Activated B cell treated with CpG ODN at 0.5 μM for 24 hours (primary cell): Measurements from ENCODE around the gene CHCHD6. TPM values are rescaled to one million over a fixed set of nuclear protein-coding genes. Genes with fewer than 3 reads are reported as not detected.

Experiments
- ATAC-seq: fragments of 200-7000 bp; cut with Tn5 transposase; one replicate; pipeline ENCODE4 v1.10.0; 2021; ENCODE audit warnings: low read depth, mild to moderate bottlenecking, moderate library complexity
- CTCF ChIA-PET: fragments of 350-600 bp; sonication (Branson Sonifier 250); formaldehyde crosslinking; loops from one replicate; lab custom pipeline; 2021; ENCODE audit warnings: antibody characterized with exemption; lab: Charles Lee
- POLR2A ChIA-PET: fragments of 350-600 bp; sonication (Branson Sonifier 250); formaldehyde crosslinking; loops from one replicate; lab custom pipeline; 2021; ENCODE audit warnings: antibody characterized with exemption; lab: Charles Lee
- DNase-seq: peaks from one replicate; pipeline ENCODE4 v3.0.0; 2022
- H3K27ac Mint-ChIP-seq: one replicate; pipeline ENCODE4 v1.8.0; 2020; ENCODE audit warnings: mixed read lengths
- H3K27me3 Mint-ChIP-seq: one replicate; pipeline ENCODE4 v1.8.0; 2021; ENCODE audit warnings: mixed read lengths
- H3K36me3 Mint-ChIP-seq: one replicate; pipeline ENCODE4 v1.8.0; 2021; ENCODE audit warnings: low read depth, mixed read lengths
- H3K4me1 Mint-ChIP-seq: one replicate; pipeline ENCODE4 v1.8.0; 2021; ENCODE audit warnings: mixed read lengths
- H3K4me3 Mint-ChIP-seq: one replicate; pipeline ENCODE4 v1.8.0; 2020; ENCODE audit warnings: mild to moderate bottlenecking, mixed read lengths
- H3K9me3 Mint-ChIP-seq: one replicate; pipeline ENCODE4 v1.8.0; 2020; ENCODE audit warnings: mixed read lengths
- CTCF ChIP-seq: fragments of 200-600 bp; IDR thresholded peaks from one replicate; pipeline ENCODE4 v1.8.0; 2022; ENCODE audit warnings: antibody characterized with exemption, mild to moderate bottlenecking
- intact Hi-C: fragments of 100-400 bp; cut with micrococcal nuclease; formaldehyde crosslinking; loops from one replicate; pipeline ENCODE4 v1.15.1; 2024
- total RNA-seq: library from RNA; stranded (reverse); gene quantifications from 2 replicates; pipeline ENCODE4 v1.2.3, GENCODE V29; 2022

Gene CHCHD6
- total RNA-seq, 1 donor from 2014 or later, result 10.0 TPM

- POLR2A ChIA-PET, result interaction anchor here (1.0 kb wide), 1 partner anchor 230 kb away, joined by 3 read pairs; no protein-coding TSS in a partner anchor
- TF ChIP-seq CTCF, result no peak
- H3K4me3 Mint-ChIP-seq, result no peak overlapping the region
- H3K27me3 Mint-ChIP-seq, result no peaks in the 10 kb centered on the region
- ATAC-seq, result no peak
- no peak overlapping the region for H3K27ac Mint-ChIP-seq
- H3K9me3 Mint-ChIP-seq, result no peaks in the 10 kb centered on the region
- intact Hi-C loops, result loop anchor here (1.0 to 10.0 kb wide), 8 partner anchors 73 to 793 kb away; partner anchors contain the start of gene CHST13
- CTCF ChIA-PET, result interaction anchor here (0.7 to 3.7 kb wide), 16 partner anchors 70 to 796 kb away, joined by 3 to 28 read pairs (median 6); partner anchors contain the start of gene PLXNA1
- no peak for DNase-seq
- no peaks in the 10 kb centered on the region for H3K36me3 Mint-ChIP-seq
- H3K4me1 Mint-ChIP-seq, result no peaks in the 10 kb centered on the region
These were observed 47.7 kb downstream of the CHCHD6 start for GRCh38 chr3:126751611-126752302.

GRCh38 chr3:126752303-126753190 lies 48.5 kb downstream of the CHCHD6 start:
- H3K27me3 Mint-ChIP-seq, result no peaks in the 10 kb centered on the region
- peaks cover 4% of the 10 kb centered on the region for H3K4me1 Mint-ChIP-seq
- no peak overlapping the region for H3K27ac Mint-ChIP-seq
- POLR2A ChIA-PET, result interaction anchor here (1.0 kb wide), 1 partner anchor 229 kb away, joined by 3 read pairs; no protein-coding TSS in a partner anchor
- DNase-seq (peak; percentile 69), ATAC-seq (peak; percentile 95)
- peak; percentile 37 for TF ChIP-seq CTCF
- H3K9me3 Mint-ChIP-seq, result no peaks in the 10 kb centered on the region
- no peaks in the 10 kb centered on the region for H3K36me3 Mint-ChIP-seq
- no peak overlapping the region for H3K4me3 Mint-ChIP-seq
- intact Hi-C loops, result loop anchor here (1.0 to 10.0 kb wide), 8 partner anchors 74 to 792 kb away; partner anchors contain the start of gene CHST13
- CTCF ChIA-PET, result interaction anchor here (0.7 to 3.7 kb wide), 15 partner anchors 71 to 795 kb away, joined by 3 to 28 read pairs (median 6); partner anchors contain the start of gene PLXNA1

GRCh38 chr3:126753191-126754160 lies 49.4 kb downstream of the CHCHD6 start:
- Mint-ChIP-seq H3K4me3 (no peak overlapping the region), H3K9me3 (no peaks in the 10 kb centered on the region), H3K27ac (no peak overlapping the region), H3K36me3 (no peaks in the 10 kb centered on the region), H3K4me1 (peaks cover 14% of the 10 kb centered on the region), H3K27me3 (no peaks in the 10 kb centered on the region)
- ChIA-PET POLR2A (interaction anchor here (1.5 kb wide), 1 partner anchor 229 kb away, joined by 4 read pairs; the partner anchor contains the start of gene PLXNA1), CTCF (interaction anchor here (0.8 to 3.7 kb wide), 9 partner anchors 72 to 794 kb away, joined by 3 to 28 read pairs (median 6); partner anchors contain the start of gene PLXNA1)
- no peak for DNase-seq
- no peak for TF ChIP-seq CTCF
- intact Hi-C loops, result loop anchor here (2.0 to 10.0 kb wide), 3 partner anchors 75 to 429 kb away; partner anchors contain the start of gene CHST13
- no peak for ATAC-seq

GRCh38 chr3:126755866-126756265 lies 51.8 kb downstream of the CHCHD6 start:
- ChIA-PET CTCF (no interaction called here), POLR2A (no interaction called here)
- Mint-ChIP-seq H3K4me3 (no peak overlapping the region), H3K4me1 (peaks cover 14% of the 10 kb centered on the region), H3K36me3 (no peaks in the 10 kb centered on the region), H3K9me3 (no peaks in the 10 kb centered on the region), H3K27ac (no peak overlapping the region), H3K27me3 (no peaks in the 10 kb centered on the region)
- intact Hi-C loops, result loop anchor here (10.0 kb wide), 1 partner anchor 231 kb away; the partner anchor contains the start of gene CHST13
- no peak for TF ChIP-seq CTCF
- DNase-seq, result no peak
- no peak for ATAC-seq
